SK-N-MC (cell line): ENCODE data around the gene SETD1B.

Source experiments
- EZH2 ChIP-seq: fragments of 200-600 bp; sonication (generic); IDR thresholded peaks from one replicate; pipeline ENCODE4 v1.6.1; 2017; ENCODE audit warnings: antibody characterized with exemption
- FOXP2 ChIP-seq: optimal IDR thresholded peaks from 2 replicates; pipeline ENCODE3; 2011; ENCODE audit warnings: mild to moderate bottlenecking, moderate library complexity; ENCODE audit not compliant: insufficient read depth; ENCODE audit errors: extremely low read length, control extremely low read depth
- POLR2AphosphoS5 ChIP-seq: IDR thresholded peaks from 2 replicates; pipeline ENCODE4 v1.6.1; 2012; ENCODE audit warnings: mild to moderate bottlenecking, low read depth, low read length, borderline replicate concordance

DNA sequence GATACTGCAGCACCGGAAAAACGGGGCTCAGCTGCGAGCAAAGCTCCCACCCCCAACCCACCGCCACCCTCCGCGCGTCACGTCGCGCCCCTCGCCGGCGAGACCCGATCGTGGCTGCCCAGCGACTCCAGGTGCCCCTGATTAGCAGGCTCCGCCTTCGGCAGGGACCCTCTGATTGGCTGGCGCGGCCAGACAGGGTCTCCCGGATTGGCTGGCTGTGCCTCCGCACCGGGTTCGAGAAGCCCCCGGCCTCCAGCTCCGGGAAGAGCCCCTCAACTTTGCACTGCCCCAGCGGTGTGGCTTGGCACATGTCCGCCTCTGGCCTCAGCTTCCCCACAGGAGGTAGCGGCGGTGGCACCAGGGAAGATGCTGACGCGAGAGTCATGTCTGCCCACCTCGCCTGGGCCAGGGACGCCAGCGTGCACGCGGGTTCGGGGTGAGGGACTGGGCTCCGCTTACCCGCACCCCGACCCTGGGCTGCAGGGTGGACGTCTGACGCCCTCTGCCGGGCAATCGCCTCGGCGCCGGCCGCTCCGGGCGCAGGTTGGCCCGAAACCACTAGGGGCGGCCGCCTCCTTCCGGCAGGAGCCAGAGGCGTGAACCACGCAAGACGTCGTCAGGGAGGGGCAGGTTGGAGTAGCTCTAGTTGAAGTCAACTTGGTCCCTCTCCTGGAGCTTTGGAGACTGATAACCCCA lies 9.8 kb upstream of the SETD1B start:
- TF ChIP-seq POLR2AphosphoS5, result peak; percentile 47; the same call in 1 of the 2 replicates
- no peak for TF ChIP-seq EZH2
- TF ChIP-seq FOXP2, result no peak
